Stimulated activated naive CD8-positive, alpha-beta T cell treated with anti-CD3 and anti-CD28 coated beads, Interleukin-15, amount 100 ng/mL, for 72 hours (primary cell): ENCODE data around the gene PARD6A.
A peak's percentile ranks its signal among the peaks of the same experiment; 100 is the strongest.

Experiments
- ATAC-seq: fragments of 150-1000 bp; cut with Tn5 transposase; 2 replicates; pipeline ENCODE4 v1.10.0; 2021; ENCODE audit warnings: mild to moderate bottlenecking, moderate library complexity
- DNase-seq, 2 donors: peaks; one replicate each; pipeline ENCODE4 v3.0.0; 2021 to 2022
- H3K27ac Mint-ChIP-seq, 2 donors: one replicate each; pipeline ENCODE4 v1.8.0; 2022; ENCODE audit warnings: mild to moderate bottlenecking in 2 of 2, mixed read lengths in 2 of 2, moderate library complexity in 2 of 2
- H3K27me3 Mint-ChIP-seq: one replicate; pipeline ENCODE4 v1.8.0; 2022; ENCODE audit warnings: mixed read lengths
- H3K4me1 Mint-ChIP-seq: one replicate; pipeline ENCODE4 v1.8.0; 2022; ENCODE audit warnings: mild to moderate bottlenecking, mixed read lengths
- H3K4me3 Mint-ChIP-seq, 2 donors: one replicate each; pipeline ENCODE4 v1.8.0; 2022; ENCODE audit warnings: mild to moderate bottlenecking in 2 of 2, mixed read lengths in 2 of 2, moderate library complexity in 1 of 2
- H3K9me3 Mint-ChIP-seq, 2 donors: one replicate each; pipeline ENCODE4 v1.8.0; 2022; ENCODE audit warnings: mixed read lengths in 2 of 2

Gene PARD6A

GRCh38 chr16:67669499-67670101 is 8.8 kb downstream of the PARD6A start:
- Mint-ChIP-seq H3K27me3 (no peaks in the 10 kb centered on the region), H3K4me1 (peaks cover 43% of the 10 kb centered on the region), H3K4me3 (no peak overlapping the region), H3K27ac (peak overlapping the region in 1 of 2 donors; percentile 3), H3K9me3 (no peaks in the 10 kb centered on the region)
- DNase-seq (no peak), ATAC-seq (no peak)

- Mint-ChIP-seq H3K9me3 (no peaks in the 10 kb centered on the region), H3K27me3 (no peaks in the 10 kb centered on the region), H3K4me3 (no peak overlapping the region), H3K4me1 (peaks cover 22% of the 10 kb centered on the region), H3K27ac (no peak overlapping the region)
- DNase-seq (no peak), ATAC-seq (no peak)
Measured at GRCh38 chr16:67672306-67672705, 11.5 kb downstream of the PARD6A start.

- Mint-ChIP-seq H3K9me3 (no peaks in the 10 kb centered on the region), H3K4me3 (no peak overlapping the region), H3K27me3 (no peaks in the 10 kb centered on the region), H3K27ac (no peak overlapping the region), H3K4me1 (peaks cover 15% of the 10 kb centered on the region)
- ATAC-seq, result peak; percentile 26
- DNase-seq, result peak; percentile 52 to 60
Measured at GRCh38 chr16:67672739-67673662, 12.2 kb downstream of the PARD6A start.

GRCh38 chr16:67673712-67674580 is 13.2 kb downstream of the PARD6A start:
- Mint-ChIP-seq H3K27me3 (no peaks in the 10 kb centered on the region), H3K27ac (no peak overlapping the region), H3K9me3 (no peaks in the 10 kb centered on the region), H3K4me1 (peaks cover 12% of the 10 kb centered on the region), H3K4me3 (no peak overlapping the region)
- DNase-seq (no peak), ATAC-seq (no peak)

- DNase-seq (no peak), ATAC-seq (peak; percentile 32)
- Mint-ChIP-seq H3K9me3 (no peaks in the 10 kb centered on the region), H3K4me1 (peaks cover 12% of the 10 kb centered on the region), H3K27me3 (no peaks in the 10 kb centered on the region), H3K4me3 (no peak overlapping the region), H3K27ac (peak overlapping the region in 1 of 2 donors; percentile 71)
Measured at GRCh38 chr16:67674851-67675578, 14.3 kb downstream of the PARD6A start.

GRCh38 chr16:67675579-67675935 is 14.8 kb downstream of the PARD6A start:
- ATAC-seq (no peak), DNase-seq (no peak)
- H3K27me3 Mint-ChIP-seq, result no peaks in the 10 kb centered on the region
- no peak overlapping the region for H3K4me3 Mint-ChIP-seq
- H3K9me3 Mint-ChIP-seq, result no peaks in the 10 kb centered on the region
- peaks cover 12% of the 10 kb centered on the region for H3K4me1 Mint-ChIP-seq
- no peak overlapping the region for H3K27ac Mint-ChIP-seq

- DNase-seq (no peak), ATAC-seq (no peak)
- Mint-ChIP-seq H3K27me3 (no peaks in the 10 kb centered on the region), H3K4me3 (no peak overlapping the region), H3K4me1 (peaks cover 12% of the 10 kb centered on the region), H3K27ac (peak overlapping the region in 1 of 2 donors; percentile 6), H3K9me3 (no peaks in the 10 kb centered on the region)
Measured at GRCh38 chr16:67675999-67676398, 15.2 kb downstream of the PARD6A start.

GRCh38 chr16:67676516-67676915 is 15.8 kb downstream of the PARD6A start:
- ATAC-seq (no peak), DNase-seq (no peak)
- Mint-ChIP-seq H3K27me3 (no peaks in the 10 kb centered on the region), H3K4me1 (peaks cover 12% of the 10 kb centered on the region), H3K27ac (no peak overlapping the region), H3K9me3 (no peaks in the 10 kb centered on the region), H3K4me3 (no peak overlapping the region)

- H3K27ac Mint-ChIP-seq, result no peak overlapping the region
- H3K27me3 Mint-ChIP-seq, result no peaks in the 10 kb centered on the region
- ATAC-seq (no peak), DNase-seq (no peak)
- no peak overlapping the region for H3K4me3 Mint-ChIP-seq
- H3K9me3 Mint-ChIP-seq, result no peaks in the 10 kb centered on the region
- H3K4me1 Mint-ChIP-seq, result peaks cover 12% of the 10 kb centered on the region
Measured at GRCh38 chr16:67676939-67677338, 16.2 kb downstream of the PARD6A start.

- no peaks in the 10 kb centered on the region for H3K27me3 Mint-ChIP-seq
- peaks cover 12% of the 10 kb centered on the region for H3K4me1 Mint-ChIP-seq
- H3K9me3 Mint-ChIP-seq, result no peaks in the 10 kb centered on the region
- no peak overlapping the region for H3K4me3 Mint-ChIP-seq
- ATAC-seq, result no peak
- no peak overlapping the region for H3K27ac Mint-ChIP-seq
- DNase-seq, result no peak
Measured at GRCh38 chr16:67677712-67678111, 17.0 kb downstream of the PARD6A start.

GRCh38 chr16:67678354-67679023 is 17.7 kb downstream of the PARD6A start:
- DNase-seq, result no peak
- Mint-ChIP-seq H3K27ac (no peak overlapping the region), H3K27me3 (no peaks in the 10 kb centered on the region), H3K4me3 (no peak overlapping the region), H3K9me3 (no peaks in the 10 kb centered on the region), H3K4me1 (peaks cover 12% of the 10 kb centered on the region)
- no peak for ATAC-seq

GRCh38 chr16:67679935-67680897 is 19.5 kb downstream of the PARD6A start:
- DNase-seq (no peak), ATAC-seq (no peak)
- Mint-ChIP-seq H3K27ac (peak overlapping the region in 1 of 2 donors; percentile 21), H3K27me3 (no peaks in the 10 kb centered on the region), H3K4me1 (no peaks in the 10 kb centered on the region), H3K4me3 (no peak overlapping the region), H3K9me3 (no peaks in the 10 kb centered on the region)

GRCh38 chr16:67683767-67684166 is 23.0 kb downstream of the PARD6A start:
- no peak for ATAC-seq
- H3K27me3 Mint-ChIP-seq, result no peaks in the 10 kb centered on the region
- no peak overlapping the region for H3K27ac Mint-ChIP-seq
- no peaks in the 10 kb centered on the region for H3K4me1 Mint-ChIP-seq
- no peak overlapping the region for H3K4me3 Mint-ChIP-seq
- no peak for DNase-seq
- H3K9me3 Mint-ChIP-seq, result no peaks in the 10 kb centered on the region
